ENCODE results near the gene ALG14. TPM values are rescaled to one million over a fixed set of nuclear protein-coding genes. Genes with fewer than 3 reads are reported as not detected.

Gene ALG14
- total RNA-seq, 4 donors from 2014 or later, result 0.62 to 1.2 (median 0.79) TPM

GRCh38 chr1:95018602-95019369 is 54.0 kb downstream of the ALG14 start:
- no peak overlapping the region for H3K4me3 ChIP-seq
- no peaks in the 10 kb centered on the region for H3K27me3 ChIP-seq
- TF ChIP-seq CTCF (IDR thresholded peaks at IDR 0.05) (no peak), POLR2A (IDR thresholded peaks at IDR 0.05) (no peak), POLR2AphosphoS5 (IDR thresholded peaks at IDR 0.05) (no peak), EP300 (IDR thresholded peaks at IDR 0.05) (no peak)
- H3K36me3 ChIP-seq, result no peaks in the 10 kb centered on the region
- ATAC-seq, result no peak
- peaks cover 4 to 64% (median 23%) of the 10 kb centered on the region in 3 donors for H3K4me1 ChIP-seq
- 46 to 56% methylated on average over 1 of the region's 1 CpG for WGBS, 2 donors (ENCODE audit: low coverage in 1 of 2)
- no peaks in the 10 kb centered on the region for H3K9me3 ChIP-seq
- no peak overlapping the region for H3K27ac ChIP-seq

GRCh38 chr1:95017775-95018174 is 55.0 kb downstream of the ALG14 start:
- Histone ChIP-seq H3K27me3 (no peaks in the 10 kb centered on the region), H3K4me3 (no peak overlapping the region), H3K4me1 (peaks cover 4 to 64% (median 20%) of the 10 kb centered on the region in 3 donors), H3K36me3 (no peaks in the 10 kb centered on the region), H3K9me3 (no peaks in the 10 kb centered on the region), H3K27ac (no peak overlapping the region)
- 100% methylated on average over 1 of the region's 1 CpG for WGBS, 2 donors (ENCODE audit: low coverage in 1 of 2)
- no peak for ATAC-seq
- TF ChIP-seq POLR2AphosphoS5 (IDR thresholded peaks at IDR 0.05) (no peak), EP300 (IDR thresholded peaks at IDR 0.05) (no peak), POLR2A (IDR thresholded peaks at IDR 0.05) (no peak), CTCF (IDR thresholded peaks at IDR 0.05) (no peak)

GRCh38 chr1:95015076-95015475 is 57.7 kb downstream of the ALG14 start:
- H3K4me3 ChIP-seq, result no peak overlapping the region
- WGBS, 2 donors (ENCODE audit: low coverage in 1 of 2), result 39 to 45% methylated on average over 3 of the region's 3 CpGs
- H3K36me3 ChIP-seq, result no peaks in the 10 kb centered on the region
- no peaks in the 10 kb centered on the region for H3K9me3 ChIP-seq
- no peaks in the 10 kb centered on the region for H3K27me3 ChIP-seq
- TF ChIP-seq EP300 (IDR thresholded peaks at IDR 0.05) (no peak), POLR2AphosphoS5 (IDR thresholded peaks at IDR 0.05) (no peak), POLR2A (IDR thresholded peaks at IDR 0.05) (no peak), CTCF (IDR thresholded peaks at IDR 0.05) (no peak)
- no peak for ATAC-seq
- H3K27ac ChIP-seq, result peak overlapping the region in 3 of 4 donors; percentile 26 to 53 (median 48)
- peaks cover 0 to 43% (median 8%) of the 10 kb centered on the region in 3 donors for H3K4me1 ChIP-seq

GRCh38 chr1:95013950-95014574 is 58.7 kb downstream of the ALG14 start:
- Histone ChIP-seq H3K27ac (peak overlapping the region in 3 of 4 donors; percentile 20 to 64 (median 53)), H3K4me1 (peaks cover 0 to 43% (median 8%) of the 10 kb centered on the region in 3 donors), H3K4me3 (no peak overlapping the region), H3K9me3 (no peaks in the 10 kb centered on the region), H3K27me3 (no peaks in the 10 kb centered on the region), H3K36me3 (no peaks in the 10 kb centered on the region)
- 57 to 60% methylated on average over 1 to 2 of the region's 2 CpGs for WGBS, 2 donors (ENCODE audit: low coverage in 1 of 2)
- peak; percentile 52 for ATAC-seq
- TF ChIP-seq POLR2AphosphoS5 (IDR thresholded peaks at IDR 0.05) (peak; percentile 27), CTCF (IDR thresholded peaks at IDR 0.05) (no peak), POLR2A (IDR thresholded peaks at IDR 0.05) (no peak), EP300 (IDR thresholded peaks at IDR 0.05) (no peak)
